Keratinocyte (primary cell): ENCODE results near the gene FAAH.

Experiments
- CTCF ChIP-seq, 3 experiments: IDR thresholded peaks in 1 of 3; conservative IDR thresholded peaks in 1 of 3; optimal IDR thresholded peaks in 1 of 3; 2 replicates in 2 of 3; 3 replicates in 1 of 3; pipeline versions ENCODE3 to v1.5.1; 2011; ENCODE audit warnings: low read length in 3 of 3, mild to moderate bottlenecking in 3 of 3, moderate library complexity in 2 of 3, control low read depth in 1 of 3, inconsistent platforms in 1 of 3; ENCODE audit not compliant: insufficient read depth in 2 of 3; ENCODE audit errors: extremely low read depth in 1 of 3
- EZH2 ChIP-seq: IDR thresholded peaks from one replicate; pipeline ENCODE4 v1.6.1; 2012; ENCODE audit warnings: inconsistent platforms, mild to moderate bottlenecking, low read length, moderate library complexity

GRCh38 chr1:46442317-46443161 lies 48.4 kb downstream of the FAAH start:
- peak; percentile 86 to 87 (median 87) for TF ChIP-seq CTCF (optimal IDR thresholded peaks at IDR 0.05 in 1 of 3, IDR thresholded peaks at IDR 0.05 in 1 of 3, conservative IDR thresholded peaks at IDR 0.05 in 1 of 3; ENCODE audit: extremely low read depth in 1 of 3, insufficient read depth in 2 of 3, low read length in 3 of 3)
- no peak for TF ChIP-seq EZH2
